OCI-LY3 (cell line): ENCODE measurements around the gene HES4.

Source experiments
- EZH2phosphoT487 ChIP-seq: fragments of 200-600 bp; shearing (Covaris generic); IDR thresholded peaks from 2 replicates; pipeline ENCODE4 v1.6.1; 2018; ENCODE audit warnings: antibody characterized with exemption, mixed run types, low read depth
- TF ChIP-seq, protein P1 (sequence below): fragments of 200-600, 300-600 bp; sonication (generic); IDR thresholded peaks from 2 replicates; pipeline ENCODE4 v1.5.1; 2014; ENCODE audit warnings: antibody characterized with exemption, low read length, low read depth

- TF ChIP-seq, protein P1, sequence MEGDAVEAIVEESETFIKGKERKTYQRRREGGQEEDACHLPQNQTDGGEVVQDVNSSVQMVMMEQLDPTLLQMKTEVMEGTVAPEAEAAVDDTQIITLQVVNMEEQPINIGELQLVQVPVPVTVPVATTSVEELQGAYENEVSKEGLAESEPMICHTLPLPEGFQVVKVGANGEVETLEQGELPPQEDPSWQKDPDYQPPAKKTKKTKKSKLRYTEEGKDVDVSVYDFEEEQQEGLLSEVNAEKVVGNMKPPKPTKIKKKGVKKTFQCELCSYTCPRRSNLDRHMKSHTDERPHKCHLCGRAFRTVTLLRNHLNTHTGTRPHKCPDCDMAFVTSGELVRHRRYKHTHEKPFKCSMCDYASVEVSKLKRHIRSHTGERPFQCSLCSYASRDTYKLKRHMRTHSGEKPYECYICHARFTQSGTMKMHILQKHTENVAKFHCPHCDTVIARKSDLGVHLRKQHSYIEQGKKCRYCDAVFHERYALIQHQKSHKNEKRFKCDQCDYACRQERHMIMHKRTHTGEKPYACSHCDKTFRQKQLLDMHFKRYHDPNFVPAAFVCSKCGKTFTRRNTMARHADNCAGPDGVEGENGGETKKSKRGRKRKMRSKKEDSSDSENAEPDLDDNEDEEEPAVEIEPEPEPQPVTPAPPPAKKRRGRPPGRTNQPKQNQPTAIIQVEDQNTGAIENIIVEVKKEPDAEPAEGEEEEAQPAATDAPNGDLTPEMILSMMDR, result no peak
- TF ChIP-seq EZH2phosphoT487, result no peak
Measured at GRCh38 chr1:998995-999724, 737 bp downstream of the HES4 start.
